GM21619 (cell line): ENCODE measurements around the gene KLHDC7B.
"Not testable (repeated sequence)": the region's sequence is repeated elsewhere in the genome, so short reads cannot be mapped to it uniquely, and the experiment has no call there.

Experiments
- ATAC-seq: cut with Tn5 transposase; IDR thresholded peaks from one replicate; pipeline ENCODE4 v1.9.1; 2021; ENCODE audit not compliant: unreplicated experiment

KLHDC7B gene

GRCh38 chr22:50517495-50518260 is 28.0 kb upstream of the KLHDC7B start:
- ATAC-seq: no peak

- ATAC-seq: no peak
Observed at GRCh38 chr22:50518606-50519005, 27.1 kb upstream of the KLHDC7B start.

DNA sequence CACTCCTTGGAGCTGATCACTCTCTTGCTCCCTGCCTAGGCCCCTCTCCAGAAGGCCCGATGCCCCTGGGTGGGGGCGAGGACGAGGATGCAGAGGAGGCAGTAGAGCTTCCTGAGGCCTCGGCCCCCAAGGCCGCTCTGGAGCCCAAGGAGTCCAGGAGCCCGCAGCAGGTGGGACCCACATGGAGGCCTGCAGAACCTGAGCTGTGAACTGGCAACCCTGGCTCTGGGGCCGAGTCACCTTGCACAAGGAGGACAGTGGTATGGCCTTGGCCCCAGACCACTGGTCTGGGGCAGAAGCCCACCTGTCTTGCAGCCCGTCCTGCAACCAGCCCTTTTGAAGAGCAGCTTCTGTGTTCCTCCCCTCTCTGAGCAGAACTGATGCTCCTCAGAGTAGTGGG is 26.5 kb upstream of the KLHDC7B start:
- ATAC-seq: no peak

- not testable (repeated sequence) for ATAC-seq
Observed at GRCh38 chr22:50520184-50520583, 25.5 kb upstream of the KLHDC7B start.

DNA sequence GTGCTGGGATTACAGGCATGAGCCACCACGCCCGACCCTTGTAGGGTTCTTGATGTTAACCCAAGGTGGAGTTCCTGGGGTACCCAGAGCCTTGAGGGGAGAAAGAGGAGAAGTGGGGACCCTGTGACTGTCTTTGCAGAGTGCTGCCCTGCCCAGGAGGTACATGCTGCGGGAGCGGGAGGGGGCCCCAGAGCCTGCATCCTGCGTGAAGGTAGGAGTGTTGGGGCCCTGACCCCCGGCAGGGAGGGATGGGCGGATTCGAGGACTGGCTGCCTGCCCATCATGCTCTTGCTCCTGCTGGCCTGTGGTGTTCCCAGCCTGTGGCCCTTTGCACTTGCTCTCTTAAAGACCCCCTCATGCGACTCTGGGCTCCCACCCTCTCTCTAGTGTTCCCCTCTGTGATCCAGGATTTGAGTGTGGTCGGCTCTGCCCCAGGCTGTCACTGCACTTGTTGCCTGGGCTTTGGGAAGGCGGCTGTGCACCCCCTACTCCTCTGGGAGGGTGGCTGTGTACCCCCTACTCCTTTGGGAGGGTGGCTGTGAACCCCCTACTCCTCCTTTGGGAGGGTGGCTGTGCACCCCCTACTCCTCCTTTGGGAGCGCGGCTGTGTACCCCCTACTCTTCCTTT is 24.8 kb upstream of the KLHDC7B start:
- no peak for ATAC-seq

DNA sequence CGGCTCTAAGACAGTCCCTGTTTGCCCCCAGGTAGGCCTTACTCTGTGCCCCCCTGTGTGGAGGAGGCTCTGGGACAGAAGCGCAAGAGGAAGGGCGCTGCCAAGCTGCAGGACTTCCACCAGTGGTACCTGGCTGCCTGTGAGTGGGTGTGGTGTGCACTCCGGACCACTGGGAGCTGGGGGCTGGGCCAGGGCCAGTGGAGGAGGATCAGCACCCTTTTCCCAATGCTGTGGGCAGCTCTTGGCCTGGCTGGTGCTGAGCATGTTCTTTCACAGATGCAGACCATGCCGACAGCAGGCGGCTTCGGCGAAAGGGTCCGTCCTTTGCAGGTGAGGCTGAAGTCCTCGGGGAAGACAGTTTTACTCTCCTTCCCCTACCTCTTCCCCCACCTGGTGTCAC is 24.0 kb upstream of the KLHDC7B start:
- ATAC-seq: no peak

GRCh38 chr22:50522208-50522805 is 23.4 kb upstream of the KLHDC7B start:
- ATAC-seq: no peak

DNA sequence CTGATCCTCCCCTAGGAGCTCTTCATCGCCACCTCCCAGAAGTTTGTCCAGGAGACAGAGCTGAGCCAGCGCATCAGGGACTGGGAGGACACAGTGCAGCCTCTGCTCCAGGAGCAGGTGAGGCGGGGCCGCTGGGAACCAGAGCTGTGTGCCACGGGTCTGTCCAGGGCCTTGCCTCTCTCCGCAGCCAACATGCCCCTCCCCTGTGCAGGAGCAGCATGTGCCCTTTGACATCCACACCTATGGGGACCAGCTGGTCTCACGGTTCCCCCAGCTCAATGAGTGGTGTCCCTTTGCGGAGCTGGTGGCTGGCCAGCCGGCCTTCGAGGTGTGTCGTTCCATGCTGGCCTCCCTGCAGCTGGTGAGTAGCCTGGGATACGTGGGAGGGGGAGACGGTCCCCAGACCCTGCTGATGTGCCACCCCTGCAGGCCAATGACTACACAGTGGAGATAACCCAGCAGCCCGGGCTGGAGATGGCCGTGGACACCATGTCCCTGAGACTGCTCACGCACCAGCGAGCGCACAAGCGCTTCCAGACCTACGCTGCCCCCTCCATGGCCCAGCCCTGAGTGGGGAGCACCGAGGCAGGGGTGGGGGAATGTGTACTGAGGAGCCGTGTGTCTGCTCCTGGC is 22.8 kb upstream of the KLHDC7B start:
- ATAC-seq: no peak

DNA sequence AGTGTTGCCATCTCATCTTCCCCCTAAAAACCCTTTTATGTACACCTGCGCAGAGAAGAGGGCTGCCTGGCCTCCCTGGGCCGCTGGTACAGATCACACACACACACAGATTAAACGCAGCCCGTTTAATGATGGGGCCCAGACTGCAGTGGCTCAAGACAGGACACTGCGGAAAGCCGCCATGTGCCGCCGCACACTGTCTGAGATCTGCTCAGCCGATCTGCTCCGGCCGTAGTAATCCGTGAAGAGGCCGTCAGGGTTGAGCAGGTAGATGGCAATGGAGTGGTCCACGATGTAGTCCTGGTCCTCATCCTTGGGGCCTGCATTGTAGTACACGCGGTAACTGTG is 22.3 kb upstream of the KLHDC7B start:
- ATAC-seq: no peak

DNA sequence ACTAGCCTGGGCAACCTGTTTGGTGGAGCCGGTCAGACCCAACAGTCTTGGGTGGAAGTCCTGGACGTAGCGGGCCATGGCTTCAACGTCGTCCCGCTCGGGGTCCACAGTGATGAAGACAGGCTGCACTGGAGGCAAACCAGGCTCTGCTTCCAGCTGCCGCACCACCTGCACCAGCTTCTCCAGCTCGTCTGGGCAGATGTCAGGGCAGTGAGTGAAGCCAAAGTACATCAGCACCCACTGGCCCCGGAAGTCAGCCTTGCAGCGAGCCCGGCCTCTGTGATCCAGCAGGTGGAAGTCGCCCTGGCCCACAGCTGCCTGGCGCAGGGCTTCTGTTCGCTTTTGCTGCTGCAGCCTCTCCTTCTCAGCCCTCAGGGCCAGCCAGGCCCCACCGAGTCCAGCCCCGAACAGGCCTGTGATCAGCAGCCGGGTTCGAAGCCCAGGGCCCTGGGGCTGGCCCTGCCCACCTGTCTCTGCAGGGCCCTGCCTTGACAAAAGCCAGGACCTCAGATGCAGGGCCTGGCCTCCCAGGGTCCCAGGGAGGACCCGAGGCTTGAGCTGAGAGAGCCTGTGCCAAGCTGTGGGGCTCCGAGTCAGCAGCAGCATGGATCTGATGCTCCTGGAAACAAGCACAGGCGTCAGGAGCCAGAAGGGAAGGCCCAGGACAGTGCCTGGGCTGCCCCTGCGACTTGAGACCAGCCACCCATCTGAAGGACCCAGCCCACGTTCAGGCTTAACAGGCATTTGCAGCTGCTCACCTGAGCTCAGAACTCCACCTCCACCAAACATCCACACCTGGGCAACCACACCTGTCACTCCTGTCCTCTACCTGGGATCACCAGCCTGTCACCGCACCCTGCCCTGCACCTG is 21.7 kb upstream of the KLHDC7B start:
- no peak for ATAC-seq

- no peak for ATAC-seq
Observed at GRCh38 chr22:50524676-50525103, 21.0 kb upstream of the KLHDC7B start.

GRCh38 chr22:50525104-50525857 is 20.4 kb upstream of the KLHDC7B start, which contains the start of gene SCO2:
Gene SCO2, minus strand, starts transcription at chr22:50525598. Its CDS starts 1,187 bp downstream, at chr22:50524411.
- peak; percentile 34 for ATAC-seq

DNA sequence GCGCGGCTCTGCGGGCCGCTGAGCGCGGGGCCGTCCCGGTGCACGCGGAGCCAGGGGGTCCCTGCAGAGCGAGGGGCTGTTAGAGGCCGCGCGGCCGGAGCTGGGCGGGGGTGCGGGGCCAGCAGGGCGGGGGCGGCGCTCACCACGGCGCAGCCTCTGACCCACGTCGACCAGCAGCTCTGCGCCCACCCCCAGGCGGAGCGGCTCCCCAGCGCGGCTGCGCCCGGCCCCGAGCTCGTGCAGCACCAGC is 19.9 kb upstream of the KLHDC7B start:
- no peak for ATAC-seq

GRCh38 chr22:50526108-50526833 is 19.4 kb upstream of the KLHDC7B start:
- peak; percentile 23 for ATAC-seq

DNA sequence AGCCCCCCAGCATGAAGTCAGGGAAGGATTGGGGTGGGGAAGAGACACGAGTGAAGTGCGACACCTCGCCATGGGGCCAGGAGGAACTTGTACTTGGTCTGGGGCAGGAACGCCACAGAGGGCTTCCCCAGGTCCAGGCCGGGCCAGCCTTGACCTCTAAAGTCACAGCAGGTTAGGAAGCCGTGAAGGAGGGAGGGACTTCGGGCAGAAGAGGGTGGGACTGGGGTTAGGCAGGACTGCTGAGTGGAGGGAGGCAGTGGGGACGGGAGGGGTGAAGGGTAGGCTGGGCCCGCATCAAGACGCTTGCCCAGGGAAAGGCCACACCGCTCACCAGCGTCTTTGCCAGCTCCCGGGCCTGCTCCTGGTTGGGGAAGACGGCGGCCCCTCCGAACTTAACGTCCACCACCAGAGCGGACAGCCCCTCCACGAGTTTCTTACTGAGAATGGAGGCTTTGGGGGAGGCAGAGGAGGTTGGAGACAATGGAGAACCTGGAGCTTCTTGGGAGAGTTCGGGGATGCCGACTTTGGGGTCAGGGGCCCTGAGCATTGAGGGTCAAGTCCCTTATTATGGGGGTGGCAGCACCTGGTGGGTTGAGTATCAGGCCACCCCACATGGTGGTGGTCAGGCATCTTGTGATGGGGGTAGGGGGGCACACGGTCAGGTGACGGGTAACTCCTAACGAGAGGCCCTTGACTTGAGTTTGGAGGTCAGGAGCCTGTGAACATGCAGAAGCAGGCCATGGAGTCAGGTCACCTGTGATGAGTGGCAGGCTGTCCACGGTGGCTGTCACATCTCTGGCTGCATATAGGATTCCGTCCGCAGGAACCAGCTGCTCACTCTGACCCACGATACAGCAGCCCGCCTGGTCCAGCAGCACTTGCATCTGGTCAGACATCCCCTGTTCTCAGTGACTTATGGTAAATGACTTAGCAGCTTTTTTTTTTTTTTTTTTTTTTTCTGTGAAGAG is 18.6 kb upstream of the KLHDC7B start:
- ATAC-seq: peak; percentile 1

DNA sequence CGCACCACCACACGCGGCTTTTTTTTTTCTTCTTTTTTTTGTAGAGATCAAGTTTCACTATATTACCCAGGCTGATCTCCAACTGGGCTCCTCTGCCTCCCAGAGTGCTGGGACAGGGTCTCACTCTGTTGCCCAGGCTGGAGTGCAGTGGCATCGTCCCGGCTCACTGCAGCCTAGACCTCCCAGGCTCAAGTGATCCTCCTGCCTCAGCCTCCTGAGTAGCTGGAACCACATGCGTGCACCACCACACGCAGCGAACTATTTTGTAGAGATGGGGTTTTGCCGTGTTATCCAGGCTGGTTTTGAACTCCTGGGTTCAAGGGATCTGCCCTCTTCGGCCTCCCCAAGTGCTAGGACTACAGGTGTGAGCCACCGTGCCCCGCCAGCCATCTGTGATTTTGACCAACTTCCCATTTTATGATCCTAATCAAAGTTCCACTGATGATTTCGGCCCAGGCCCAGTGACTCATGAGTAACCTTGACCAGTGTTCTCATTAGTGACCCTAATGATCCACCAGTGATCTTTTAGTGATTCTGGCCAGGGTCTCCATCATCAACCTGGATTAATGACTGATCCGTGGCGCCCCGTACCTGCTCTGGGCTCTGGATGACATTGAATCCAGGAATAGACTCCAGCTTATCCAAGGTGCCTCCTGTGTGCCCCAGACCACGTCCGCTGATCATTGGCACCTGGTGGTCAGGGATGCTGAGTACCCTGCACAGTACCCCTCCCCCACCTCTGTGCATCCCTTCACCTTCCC is 17.6 kb upstream of the KLHDC7B start:
- no peak for ATAC-seq

DNA sequence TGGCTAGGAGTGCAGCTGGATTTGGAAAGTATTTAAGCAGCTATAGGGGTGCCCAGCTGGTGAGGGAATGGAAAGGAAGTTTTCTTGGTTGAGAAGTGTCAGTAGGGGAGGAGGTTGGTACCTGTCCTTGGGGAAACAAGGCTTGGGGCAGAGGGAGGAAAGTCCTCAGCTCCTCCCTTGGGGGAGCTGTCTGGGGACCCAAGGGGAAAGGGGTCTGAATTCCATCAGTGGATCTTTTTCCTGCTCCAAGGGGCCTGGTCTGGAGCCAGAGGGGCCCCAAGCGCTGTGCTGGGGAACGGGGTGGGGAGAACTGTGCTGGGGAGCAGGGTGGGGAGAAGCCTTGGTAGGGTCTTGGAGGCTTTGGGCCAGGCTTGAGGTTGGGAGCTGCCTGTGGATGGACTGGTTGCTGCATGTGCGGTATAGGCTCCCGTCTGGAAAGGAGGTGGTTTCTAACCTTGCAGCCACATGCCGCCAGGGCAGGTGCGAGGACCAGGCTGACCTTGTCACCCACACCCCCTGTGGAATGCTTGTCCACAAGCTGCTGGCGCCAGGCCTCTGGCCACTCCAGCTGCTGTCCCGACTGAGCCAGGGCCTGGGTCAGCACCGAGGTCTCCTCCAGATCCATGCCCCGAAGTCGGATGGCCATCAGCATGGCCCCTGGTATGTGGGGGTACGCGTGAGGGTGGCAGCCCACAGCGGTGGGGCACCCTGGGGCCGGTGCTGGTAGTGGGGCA is 16.9 kb upstream of the KLHDC7B start:
- ATAC-seq: no peak
